GM23338 (cell line): Measurements from ENCODE around the gene NR3C1.

ENCODE experiments used
- EZH2 ChIP-seq: fragments of 200-600 bp; sonication (generic); IDR thresholded peaks from one replicate; pipeline ENCODE4 v1.8.0; 2017; ENCODE audit warnings: antibody characterized with exemption, mild to moderate bottlenecking, low read depth; ENCODE audit not compliant: unreplicated experiment
- EZH2phosphoT487 ChIP-seq: fragments of 200-600 bp; sonication (generic); IDR thresholded peaks from one replicate; pipeline ENCODE4 v1.8.1; 2018; ENCODE audit warnings: antibody characterized with exemption; ENCODE audit not compliant: unreplicated experiment
- POLR2AphosphoS5 ChIP-seq: IDR thresholded peaks from 2 replicates; pipeline ENCODE4 v1.6.1; 2016; ENCODE audit warnings: antibody characterized with exemption, low read depth

- no peak for TF ChIP-seq POLR2AphosphoS5
- TF ChIP-seq EZH2 = no peak
- TF ChIP-seq EZH2phosphoT487 = no peak
These were observed 127.7 kb downstream of the NR3C1 start for GRCh38 chr5:143275512-143276363.
